GM21717 (cell line): ENCODE results near the gene UQCRC1.

Experiments used
- ATAC-seq: cut with Tn5 transposase; IDR thresholded peaks from one replicate; pipeline ENCODE4 v1.9.1; 2021; ENCODE audit warnings: mild to moderate bottlenecking, moderate library complexity; ENCODE audit not compliant: unreplicated experiment

The UQCRC1 gene

GRCh38 chr3:48573973-48574585 lies 35.4 kb downstream of the UQCRC1 start:
- no peak for ATAC-seq

- no peak for ATAC-seq
Measured at GRCh38 chr3:48572517-48572916, 36.9 kb downstream of the UQCRC1 start.

GRCh38 chr3:48571938-48572337 lies 37.5 kb downstream of the UQCRC1 start:
- no peak for ATAC-seq

GRCh38 chr3:48569808-48570450 lies 39.5 kb downstream of the UQCRC1 start:
- ATAC-seq, result no peak

- no peak for ATAC-seq
Measured at GRCh38 chr3:48569400-48569799, 40.0 kb downstream of the UQCRC1 start.

GRCh38 chr3:48568476-48568875 lies 41.0 kb downstream of the UQCRC1 start:
- no peak for ATAC-seq

- ATAC-seq, result no peak
Measured at GRCh38 chr3:48567500-48567899, 41.9 kb downstream of the UQCRC1 start.

GRCh38 chr3:48567090-48567489 lies 42.4 kb downstream of the UQCRC1 start:
- no peak for ATAC-seq

- no peak for ATAC-seq
Measured at GRCh38 chr3:48566401-48566760, 43.1 kb downstream of the UQCRC1 start.

- no peak for ATAC-seq
Measured at GRCh38 chr3:48565591-48566400, 43.6 kb downstream of the UQCRC1 start.

GRCh38 chr3:48565186-48565585 lies 44.3 kb downstream of the UQCRC1 start:
- no peak for ATAC-seq

- no peak for ATAC-seq
Measured at GRCh38 chr3:48564667-48565066, 44.8 kb downstream of the UQCRC1 start.

GRCh38 chr3:48564022-48564421 lies 45.4 kb downstream of the UQCRC1 start:
- no peak for ATAC-seq

- no peak for ATAC-seq
Measured at GRCh38 chr3:48563382-48563918, 46.0 kb downstream of the UQCRC1 start, which contains the start of gene UCN2. TSS of gene UCN2 (minus strand) at chr3:48563781. CDS start at chr3:48563124, 657 bp downstream.

GRCh38 chr3:48562367-48563095 lies 46.9 kb downstream of the UQCRC1 start:
- no peak for ATAC-seq

GRCh38 chr3:48561045-48561736 lies 48.3 kb downstream of the UQCRC1 start:
- ATAC-seq, result no peak

GRCh38 chr3:48560648-48561018 lies 48.8 kb downstream of the UQCRC1 start:
- no peak for ATAC-seq

GRCh38 chr3:48558493-48559134 lies 50.8 kb downstream of the UQCRC1 start:
- ATAC-seq, result no peak

GRCh38 chr3:48556796-48557626 lies 52.4 kb downstream of the UQCRC1 start, which contains the start of gene PFKFB4:
TSS of gene PFKFB4 (minus strand) at chr3:48556803. CDS start at chr3:48556777, 26 bp downstream.
- ATAC-seq, result peak; percentile 79
